RPMI8226 (cell line): Measurements from ENCODE around the gene KCNF1.

Experiments
- DNase-seq: peaks from one replicate; pipeline ENCODE4 v3.0.0-alpha.2; 2015

KCNF1 gene, protein sequence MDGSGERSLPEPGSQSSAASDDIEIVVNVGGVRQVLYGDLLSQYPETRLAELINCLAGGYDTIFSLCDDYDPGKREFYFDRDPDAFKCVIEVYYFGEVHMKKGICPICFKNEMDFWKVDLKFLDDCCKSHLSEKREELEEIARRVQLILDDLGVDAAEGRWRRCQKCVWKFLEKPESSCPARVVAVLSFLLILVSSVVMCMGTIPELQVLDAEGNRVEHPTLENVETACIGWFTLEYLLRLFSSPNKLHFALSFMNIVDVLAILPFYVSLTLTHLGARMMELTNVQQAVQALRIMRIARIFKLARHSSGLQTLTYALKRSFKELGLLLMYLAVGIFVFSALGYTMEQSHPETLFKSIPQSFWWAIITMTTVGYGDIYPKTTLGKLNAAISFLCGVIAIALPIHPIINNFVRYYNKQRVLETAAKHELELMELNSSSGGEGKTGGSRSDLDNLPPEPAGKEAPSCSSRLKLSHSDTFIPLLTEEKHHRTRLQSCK

DNA sequence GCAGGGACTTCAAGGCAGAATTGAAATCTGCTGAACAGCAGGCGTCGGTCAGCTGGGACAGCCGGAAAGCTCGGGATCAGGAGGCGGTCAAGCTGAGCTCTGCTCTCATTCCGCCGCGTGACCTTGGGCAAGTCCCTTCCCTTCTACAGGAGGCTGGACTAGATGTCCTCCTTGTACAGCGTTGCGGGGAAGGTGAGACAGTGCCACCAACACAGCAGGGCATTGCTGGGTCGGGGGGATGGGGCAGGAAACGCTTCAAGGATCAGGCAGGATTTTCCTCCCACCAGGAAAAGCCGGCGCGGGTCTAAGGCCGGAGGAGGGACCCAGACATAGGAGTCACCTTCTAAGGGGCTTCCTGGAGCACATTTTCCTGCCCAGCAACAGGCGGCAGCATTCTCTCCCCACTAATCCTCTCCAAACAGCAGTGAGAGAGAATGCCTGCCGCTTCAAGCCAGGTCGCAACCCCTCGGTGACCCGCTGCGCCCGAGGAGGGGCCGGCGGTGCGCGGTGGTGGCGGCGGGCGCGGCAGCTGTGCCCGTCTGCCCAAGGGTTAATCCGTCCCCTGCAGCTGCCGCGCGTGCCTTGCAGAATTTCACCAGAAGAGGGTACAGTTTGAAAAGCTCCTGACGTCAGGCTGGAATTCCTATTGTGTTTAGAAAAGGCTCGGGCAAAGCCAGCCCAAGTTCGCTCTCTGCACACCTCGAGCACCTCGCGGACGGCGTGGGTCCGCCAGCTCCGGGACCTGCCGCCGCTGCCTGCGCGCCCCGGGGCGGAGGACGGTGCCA lies at the start of gene KCNF1:
KCNF1 (plus strand) TSS at position 644 of the 785 bp plus-strand sequence. CDS start 493 bp downstream, outside the sequence.
- peak; percentile 76 for DNase-seq

DNA sequence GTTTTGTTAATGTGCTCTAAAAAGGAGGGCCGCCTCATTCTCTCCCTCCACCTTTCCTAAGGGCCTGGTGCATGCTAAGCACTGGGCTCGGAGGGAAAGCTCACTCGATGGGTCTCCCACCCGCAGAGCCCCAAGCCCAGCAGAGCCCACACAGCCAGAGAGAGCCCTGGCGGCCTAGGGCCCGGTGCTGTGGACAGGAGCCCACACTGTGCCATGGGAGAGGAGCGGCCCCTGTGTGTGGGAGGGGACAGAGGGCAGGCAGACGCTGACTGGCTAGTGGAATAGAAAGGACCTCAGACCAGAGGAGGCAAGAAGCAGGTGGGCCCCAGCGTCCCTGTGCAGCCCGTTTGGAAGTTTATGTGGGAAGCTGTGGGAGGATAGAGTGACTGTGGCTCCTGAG lies 49.4 kb upstream of the KCNF1 start:
- DNase-seq, result no peak

DNA sequence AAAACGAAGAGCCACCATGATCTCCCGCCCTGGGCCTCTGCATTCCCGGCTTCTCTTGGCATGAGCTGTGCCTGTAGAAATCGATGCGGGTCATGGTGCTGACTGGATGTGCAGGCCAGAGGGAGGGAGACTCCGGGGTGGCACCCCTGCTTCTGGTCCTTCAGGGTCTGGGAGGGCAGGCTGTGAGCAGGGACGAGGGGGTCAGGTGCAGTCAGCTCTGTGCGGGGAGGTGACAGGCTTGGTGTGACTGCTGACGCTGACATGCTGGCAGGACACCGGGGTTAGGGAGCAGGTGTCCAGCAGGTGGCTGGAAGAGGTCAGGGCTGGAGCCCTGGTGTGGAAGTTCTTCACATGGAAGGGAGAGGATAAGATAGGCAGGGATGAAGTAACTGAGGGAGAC lies 48.7 kb upstream of the KCNF1 start:
- DNase-seq, result no peak

DNA sequence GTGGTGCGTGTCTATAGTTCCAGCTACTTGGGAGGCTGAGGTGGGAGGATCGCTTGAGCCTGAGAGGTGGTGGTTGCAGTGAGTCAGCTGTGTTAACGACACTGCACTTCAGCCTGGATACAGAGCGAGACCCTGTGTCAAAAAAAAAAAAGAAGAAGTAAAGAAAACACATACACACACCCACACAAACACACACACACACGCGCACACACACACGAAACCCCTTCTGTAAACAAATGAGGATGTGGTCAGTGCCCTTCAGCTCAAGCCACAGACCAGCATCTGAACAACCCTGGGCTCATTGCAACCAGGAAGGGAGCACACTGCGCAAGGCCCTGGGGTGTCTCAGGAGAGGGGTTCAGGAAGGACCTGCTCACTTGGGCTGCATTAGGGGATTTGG lies 47.9 kb upstream of the KCNF1 start:
- DNase-seq, result peak; percentile 15

DNA sequence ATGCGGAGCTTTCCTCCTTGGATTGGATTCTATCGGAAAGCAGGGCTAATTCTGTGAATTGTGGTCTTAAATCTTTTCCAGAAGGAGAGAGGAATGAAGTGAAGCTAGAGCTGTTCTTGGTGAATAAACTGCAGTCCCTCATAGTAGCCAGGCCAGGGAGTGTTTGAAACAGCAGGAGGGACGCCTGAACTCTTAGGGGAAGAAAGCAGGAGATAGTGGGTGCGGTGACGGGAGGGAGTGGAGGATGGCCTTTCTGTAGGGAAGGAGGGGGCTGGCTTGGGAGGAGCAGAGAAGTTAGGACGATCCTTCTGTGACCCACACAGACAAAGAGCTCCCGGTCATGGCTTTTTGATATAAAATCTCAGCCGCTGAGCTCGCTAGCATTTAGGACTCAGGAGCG lies 47.5 kb upstream of the KCNF1 start:
- peak; percentile 10 for DNase-seq

DNA sequence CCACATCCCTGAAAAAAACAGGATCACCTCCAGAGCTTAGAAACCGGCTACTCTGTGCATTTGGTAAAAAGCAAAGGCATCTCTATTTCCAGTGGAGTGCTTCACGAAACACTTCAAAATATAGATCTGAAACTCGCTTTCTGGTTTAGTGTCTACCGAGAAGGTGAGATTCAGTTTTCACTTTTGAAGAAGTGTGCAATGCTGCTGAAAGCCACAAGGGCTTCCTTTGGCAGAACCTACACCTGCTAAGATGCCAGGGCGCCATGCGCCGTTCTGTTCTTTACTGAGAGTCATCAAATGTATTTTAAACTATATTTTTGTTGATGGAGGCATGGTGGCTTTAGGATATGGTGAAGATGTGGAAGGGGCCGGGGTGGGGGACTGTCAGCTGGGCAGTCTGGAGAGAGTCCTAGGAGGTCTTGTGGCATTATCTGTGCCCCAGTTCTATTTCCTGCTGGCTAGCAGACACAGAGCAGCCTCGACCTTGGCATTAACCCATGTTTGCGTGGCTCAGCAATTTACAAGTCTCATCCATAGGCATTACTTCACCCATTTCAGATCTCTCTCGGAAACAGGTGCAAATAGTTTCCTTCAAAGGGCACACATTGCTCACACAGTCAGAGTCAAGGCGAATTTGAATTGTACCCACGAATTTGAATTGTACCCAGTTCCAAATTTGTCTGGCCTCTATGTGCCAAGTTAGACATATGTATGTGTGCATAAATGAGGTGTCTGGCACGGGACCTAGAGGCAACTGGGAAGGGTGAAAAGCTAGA lies 46.7 kb upstream of the KCNF1 start:
- DNase-seq, result peak; percentile 92

DNA sequence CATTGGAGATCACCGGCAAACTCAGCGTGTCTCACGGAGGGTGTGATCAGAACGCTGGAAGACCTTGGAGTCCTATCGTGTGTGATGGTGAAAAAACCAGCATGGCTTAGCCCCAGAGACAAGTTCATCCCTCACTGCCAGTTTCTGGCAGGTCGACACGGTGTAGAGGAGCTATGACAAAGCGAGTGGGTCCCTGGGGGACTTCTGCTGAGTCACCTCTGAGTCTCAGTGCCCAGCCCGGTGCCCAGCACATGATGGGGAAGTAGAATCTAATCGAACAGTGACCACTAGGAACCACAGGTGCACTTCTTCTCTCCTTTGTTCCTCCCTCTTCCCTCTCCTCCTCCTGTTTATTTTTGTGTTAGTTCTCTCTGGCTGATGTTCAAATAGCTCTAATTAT lies 45.9 kb upstream of the KCNF1 start:
- DNase-seq, result peak; percentile 41

DNA sequence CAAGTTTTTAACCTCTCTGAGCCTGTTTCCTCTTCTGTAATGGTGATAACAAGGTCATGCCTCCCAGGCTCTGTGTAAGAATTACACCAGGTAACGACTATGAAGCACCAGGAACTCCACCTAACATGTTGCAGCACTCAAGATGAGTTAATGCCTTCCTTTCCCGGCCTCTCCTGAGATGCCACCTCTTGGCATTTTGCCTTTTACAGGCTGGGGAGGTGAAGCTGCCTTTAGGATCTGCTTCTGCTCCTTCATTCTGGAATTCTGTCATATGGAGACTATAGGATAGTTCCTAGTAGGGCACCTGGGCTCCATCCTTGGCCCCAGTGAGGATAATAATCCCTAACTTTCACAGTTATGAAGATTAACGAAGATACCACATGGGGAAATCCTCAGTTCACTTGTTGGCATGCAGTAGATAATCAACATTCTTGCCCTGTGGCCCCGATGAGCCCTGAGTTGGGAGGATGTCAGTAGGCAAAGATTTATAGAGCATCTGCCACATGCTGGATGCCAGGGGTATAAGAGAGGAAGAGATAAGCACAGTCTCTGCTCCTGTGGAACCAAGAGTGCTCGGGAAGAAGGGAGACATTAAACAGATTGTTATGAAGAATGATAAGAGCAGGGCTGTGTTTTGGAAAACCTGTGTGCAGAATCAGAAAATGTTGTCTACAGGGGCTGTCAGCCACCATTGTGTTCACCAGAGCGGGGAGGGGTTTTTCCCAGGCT lies 43.9 kb upstream of the KCNF1 start:
- DNase-seq, result no peak

DNA sequence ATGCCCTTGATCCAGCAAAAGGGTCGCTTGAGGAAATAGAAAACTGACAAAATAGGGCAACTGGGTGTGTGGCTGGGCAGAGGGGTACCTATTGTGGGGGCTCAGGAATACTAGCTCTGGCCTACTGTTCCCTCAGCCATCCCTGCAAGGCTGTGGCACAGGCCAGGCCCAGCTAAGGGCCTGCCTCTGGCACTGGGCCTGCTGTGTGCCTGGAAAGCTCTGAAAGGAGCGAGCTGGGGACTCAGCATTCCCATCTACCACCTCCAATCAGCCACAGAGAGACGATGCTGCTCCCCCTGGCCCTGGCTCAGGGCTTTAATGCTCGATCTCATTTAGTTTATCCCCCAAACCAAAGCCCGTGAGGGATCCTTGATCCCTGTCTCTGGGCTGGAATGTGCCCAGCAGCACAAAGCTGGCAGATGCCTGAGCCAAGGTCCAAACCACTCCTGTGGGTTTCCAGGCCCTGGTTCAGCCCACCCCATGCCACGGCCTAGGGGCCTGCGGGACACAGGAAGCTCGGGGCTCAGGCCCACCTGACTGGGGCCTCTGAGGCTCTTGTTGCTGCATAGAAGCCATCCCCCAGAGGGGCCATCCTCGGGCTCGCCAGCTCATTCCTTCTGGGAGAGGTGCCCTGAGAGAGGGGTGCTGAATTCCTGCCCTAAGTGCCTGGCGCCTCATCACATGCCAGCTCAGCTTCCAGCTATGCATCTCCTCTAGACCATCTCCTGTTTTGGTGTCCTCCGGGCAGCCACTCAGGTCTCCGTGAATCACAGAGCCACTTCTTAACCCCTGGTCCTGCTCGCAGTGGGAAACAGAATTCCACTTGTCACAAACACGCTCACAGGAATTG lies 43.0 kb upstream of the KCNF1 start:
- DNase-seq, result no peak

DNA sequence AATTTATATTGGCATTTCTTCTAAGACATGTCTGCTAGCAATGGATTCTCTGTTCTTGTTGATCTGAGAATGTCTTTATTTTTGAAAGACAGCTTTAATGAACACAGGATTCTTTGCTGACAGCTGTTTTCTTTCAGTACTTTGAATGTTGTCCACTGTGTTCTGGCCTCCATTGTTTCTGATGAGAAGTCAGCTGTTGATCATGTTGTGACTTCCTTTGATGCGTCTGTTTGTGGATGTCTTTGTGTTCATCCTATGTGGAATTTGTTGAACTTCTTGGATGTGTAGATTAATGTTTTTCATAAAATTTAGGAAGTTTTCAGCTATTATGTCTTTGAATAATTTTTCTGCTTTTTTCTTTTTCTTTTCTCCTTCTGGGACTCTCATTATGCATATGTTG lies 39.8 kb upstream of the KCNF1 start:
- DNase-seq, result no peak

DNA sequence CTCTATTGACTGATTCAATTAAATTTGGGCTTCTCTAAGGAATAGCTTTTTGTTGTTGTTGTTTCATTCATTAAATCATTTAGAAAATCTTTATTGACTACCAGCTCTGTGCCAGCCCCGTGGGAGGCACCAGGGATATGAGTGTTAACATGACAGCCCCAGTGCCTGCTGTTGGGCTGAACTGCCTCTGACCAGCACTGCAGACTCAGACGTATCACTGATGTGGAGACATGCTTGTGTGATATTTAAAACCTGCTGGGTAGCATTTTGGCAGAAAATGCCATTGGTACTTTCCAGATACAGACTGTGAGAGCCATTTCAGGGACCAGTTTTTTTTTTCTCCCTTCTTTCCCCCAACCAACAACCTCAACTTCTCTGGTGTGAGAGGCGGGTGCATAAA lies 38.6 kb upstream of the KCNF1 start:
- no peak for DNase-seq

DNA sequence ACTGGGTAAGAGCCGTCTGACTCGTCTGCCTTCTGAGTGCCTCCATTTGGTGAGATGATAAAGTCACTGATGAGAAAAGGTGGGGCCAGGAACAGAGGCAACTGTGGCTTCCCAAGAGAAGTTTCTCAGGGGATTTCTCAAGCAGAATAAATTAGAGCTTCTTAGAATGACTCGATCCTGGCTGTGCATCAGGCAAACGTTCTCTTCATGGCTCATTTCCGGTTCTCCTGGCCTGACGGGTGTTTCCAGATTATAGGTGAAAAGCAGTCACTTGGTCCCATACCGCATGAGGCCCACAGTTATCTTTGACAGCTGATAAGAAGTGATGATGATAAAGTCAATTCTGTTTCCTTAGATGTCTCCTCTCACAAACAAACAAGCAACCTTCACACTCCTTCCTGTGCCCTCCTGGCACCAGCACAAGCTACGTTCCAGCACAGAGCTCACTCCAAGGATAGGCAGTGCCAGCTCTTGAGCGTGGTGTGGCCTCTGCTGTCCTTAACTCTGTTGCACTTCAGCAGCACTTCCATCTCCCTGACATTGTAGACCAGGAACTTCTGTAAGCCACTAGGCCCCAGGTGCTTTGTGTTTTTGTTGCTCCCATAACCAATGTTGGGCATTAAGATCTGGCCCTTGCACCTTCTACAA lies 37.8 kb upstream of the KCNF1 start:
- DNase-seq, result no peak

DNA sequence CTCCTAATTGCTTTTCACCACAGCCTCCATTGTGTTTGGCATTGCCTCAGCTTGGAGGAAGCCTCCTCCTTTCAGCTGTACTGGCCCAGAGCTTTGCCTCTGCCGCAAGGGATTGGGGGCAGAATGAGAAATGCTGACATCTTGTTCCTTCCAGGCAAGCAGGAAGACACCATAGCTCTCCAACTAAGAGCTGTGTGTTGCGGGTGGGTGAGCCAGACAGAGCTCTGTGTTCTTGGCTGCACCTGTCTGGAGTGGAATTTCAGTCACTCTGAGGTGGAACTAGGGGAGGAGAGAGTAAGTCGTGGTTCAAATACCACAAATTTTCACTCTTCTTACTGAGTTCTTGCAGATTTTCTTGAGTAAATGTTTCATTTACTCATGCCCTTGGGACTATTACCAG lies 36.6 kb upstream of the KCNF1 start:
- peak; percentile 63 for DNase-seq

DNA sequence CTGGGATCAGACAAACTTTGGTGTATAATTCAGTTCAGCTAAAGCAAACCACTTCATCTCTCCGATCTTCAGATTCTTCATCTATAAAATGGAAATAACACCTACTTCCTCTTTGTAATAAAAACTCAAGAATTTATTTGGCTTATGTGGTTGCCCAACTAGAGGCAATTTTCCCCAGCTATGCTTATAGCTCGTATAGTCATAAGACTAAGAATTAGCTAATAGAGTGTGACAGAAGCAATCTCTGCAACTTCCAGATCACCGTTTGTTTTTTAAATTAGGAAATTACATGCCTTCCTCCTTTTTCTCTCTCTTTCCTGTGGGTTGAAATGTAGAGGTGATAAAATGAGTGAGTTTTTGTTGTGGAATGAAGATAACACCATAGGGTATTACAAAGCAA lies 35.3 kb upstream of the KCNF1 start:
- no peak for DNase-seq

DNA sequence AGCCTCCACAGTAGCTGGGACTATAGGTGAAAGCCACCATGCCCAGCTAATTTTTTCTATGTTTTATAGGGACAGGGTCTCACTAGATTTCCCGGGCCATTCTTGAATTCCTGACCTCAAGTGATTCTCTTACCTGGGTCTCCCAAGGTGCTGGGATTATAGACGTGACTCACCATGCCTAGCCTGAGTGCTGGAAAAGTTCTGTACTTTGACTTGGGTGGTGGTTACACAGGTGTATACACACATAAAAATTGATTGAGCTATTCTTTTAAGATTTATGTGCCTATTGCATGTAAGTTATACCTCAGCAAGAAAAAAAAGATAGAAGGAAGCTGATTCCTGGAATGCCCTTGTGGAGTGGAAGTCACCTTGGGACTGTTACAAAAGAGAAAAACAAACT lies 34.8 kb upstream of the KCNF1 start:
- DNase-seq, result no peak

DNA sequence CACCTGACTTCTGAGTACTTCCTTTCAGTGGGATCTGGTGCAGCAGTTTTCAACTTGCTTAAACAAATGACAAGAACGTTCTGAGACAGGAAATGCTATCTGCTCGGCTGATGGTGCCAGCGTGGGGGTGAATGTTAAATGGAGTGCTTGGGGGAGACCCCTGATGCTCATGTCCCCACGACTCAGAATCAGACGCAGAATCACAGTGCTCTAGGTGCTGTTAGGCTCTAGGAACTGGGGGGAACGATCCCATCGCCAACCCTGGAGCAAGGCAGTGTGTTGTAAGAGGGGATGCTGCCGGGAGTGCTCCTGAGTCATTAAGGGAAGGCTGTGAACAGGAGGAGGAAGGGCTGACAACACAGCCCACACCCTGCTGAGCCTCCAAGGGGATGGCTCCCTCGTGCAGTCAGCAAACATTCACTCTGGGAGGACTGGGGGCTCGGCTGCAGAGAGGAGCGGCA lies 34.1 kb upstream of the KCNF1 start:
- DNase-seq, result no peak

DNA sequence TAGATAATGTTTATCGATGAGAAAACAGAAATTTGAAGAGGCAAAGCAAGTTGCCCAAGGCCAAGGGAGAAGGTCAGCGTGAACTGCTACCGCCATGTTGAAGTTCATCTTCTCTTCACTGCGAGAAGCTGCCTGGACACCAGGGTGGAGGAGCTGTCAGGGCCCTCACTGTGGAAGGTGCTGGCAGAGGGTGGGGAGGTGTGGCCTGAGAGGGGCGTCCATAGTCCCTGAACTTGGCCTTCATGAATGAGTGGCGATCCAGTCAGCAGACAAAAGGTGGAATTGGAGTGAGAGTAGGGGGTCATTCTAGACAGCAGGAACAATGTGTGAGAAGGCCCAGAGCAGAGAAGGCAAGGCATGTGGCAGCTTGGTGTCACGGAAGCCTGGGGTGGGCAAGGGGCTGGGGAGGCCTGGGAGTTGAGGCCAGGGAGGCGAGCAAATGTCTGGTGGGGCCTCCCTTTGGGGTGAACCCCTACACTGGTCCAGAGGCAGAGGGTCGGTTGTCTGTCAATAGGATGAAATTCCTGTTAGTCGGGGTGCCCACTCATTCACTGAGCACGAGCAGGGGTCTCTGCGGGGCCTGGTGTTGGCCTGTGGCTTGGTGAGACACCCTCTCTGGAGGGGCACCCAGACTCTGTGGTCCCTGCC lies 33.3 kb upstream of the KCNF1 start:
- DNase-seq, result no peak

DNA sequence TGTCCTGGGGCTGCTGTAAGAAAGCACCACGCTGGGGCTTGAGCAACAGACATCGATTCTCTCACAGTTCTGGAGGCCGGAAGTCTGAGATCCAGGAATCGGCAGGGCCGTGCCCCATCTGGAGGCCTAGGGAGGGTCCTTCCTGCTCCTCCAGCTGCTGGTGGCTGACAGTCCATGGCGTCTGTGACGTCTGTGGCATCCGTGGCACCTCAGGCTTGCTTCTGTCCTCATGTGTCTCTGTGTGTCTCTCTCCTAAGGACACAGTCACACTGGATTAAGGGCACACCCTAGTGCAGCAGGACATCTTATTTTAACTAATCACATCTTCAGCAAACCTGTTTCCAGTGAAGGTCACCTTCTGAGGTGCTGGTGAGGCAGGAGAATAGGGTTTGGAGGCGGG lies 32.6 kb upstream of the KCNF1 start:
- no peak for DNase-seq

DNA sequence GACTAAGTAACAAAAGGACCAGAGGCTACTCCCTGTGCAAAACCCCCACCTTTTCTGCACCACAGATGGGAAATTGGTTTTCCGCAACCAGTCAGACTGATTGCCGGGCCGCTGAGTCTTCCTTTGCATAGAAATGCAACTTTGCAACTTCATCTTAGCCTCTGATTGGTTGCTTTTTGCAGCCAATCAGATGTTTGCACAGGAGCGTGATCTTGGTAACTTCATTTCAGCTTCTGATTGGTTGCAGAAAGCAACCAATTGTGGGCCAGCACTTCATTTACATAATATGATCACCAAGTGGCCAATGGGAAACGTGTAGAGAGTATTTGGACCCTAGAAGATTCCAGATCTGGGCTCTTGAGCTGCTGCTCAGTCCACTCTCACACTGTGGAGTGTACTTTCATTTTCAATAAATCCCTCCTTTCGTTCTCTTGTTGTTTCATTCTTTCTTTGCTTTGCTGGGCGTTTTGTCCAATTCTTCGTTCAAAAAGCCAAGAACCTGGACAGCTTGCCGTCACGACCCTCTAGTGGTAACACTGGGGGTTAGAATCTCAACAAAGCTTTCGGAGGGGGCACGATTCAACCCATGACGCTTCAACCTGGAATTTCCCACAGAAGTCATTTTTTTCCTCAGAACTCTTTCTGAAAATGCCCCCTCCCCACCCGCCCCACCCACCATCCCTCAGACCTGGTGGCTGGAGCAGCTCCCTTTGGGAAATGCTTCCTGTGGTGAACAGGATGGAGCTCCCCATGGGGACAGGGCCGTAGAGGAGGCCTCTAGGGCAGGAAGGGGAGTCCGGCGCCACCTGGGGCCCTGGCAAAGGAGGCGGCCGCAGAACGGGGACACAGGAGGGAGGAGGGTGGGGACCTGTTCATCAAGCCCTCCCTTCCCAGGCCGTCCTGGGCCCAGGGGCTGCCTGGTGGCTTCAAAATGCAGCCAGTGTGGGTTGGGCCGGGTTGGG lies 31.8 kb upstream of the KCNF1 start:
- no peak for DNase-seq
